HG02571 (cell line): ENCODE results near the gene MRPL23.

Experiments
- ATAC-seq: cut with Tn5 transposase; IDR thresholded peaks from one replicate; pipeline ENCODE4 v1.9.1; 2021; ENCODE audit warnings: mild to moderate bottlenecking, moderate library complexity; ENCODE audit not compliant: unreplicated experiment

The MRPL23 gene

DNA sequence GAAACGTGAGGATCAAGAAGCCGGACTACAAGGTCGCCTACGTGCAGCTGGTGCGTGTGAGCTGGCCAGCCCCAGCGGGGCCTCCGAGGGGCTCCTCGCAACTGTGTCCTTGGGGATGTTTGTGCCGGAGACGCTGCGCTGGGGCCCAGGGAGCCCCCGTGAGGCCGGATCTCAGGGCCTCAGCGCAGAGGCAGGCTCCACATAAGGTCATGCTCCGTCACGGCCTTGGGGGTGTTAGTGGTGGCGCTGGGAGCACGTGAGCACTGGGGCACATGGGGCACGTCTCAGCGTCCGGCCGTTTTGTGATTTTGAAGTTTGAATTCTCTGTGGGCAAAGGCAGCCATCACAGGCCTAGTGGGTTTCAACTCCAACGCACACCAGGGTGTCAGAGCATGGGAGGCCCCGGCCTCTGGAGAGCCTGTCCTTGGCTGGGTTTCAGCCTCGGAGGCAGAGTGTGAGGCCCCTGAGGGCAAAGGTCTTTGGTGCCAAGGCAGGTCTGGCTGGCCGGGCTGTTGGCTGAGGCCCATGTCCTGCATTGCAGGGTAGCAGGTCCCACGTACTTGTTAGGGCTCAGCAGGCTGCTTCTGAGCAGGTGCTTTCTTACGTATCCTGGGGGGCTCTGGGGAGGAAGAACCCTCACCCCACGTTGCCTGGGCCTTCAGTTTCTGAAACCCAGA lies 5.8 kb downstream of the MRPL23 start:
- no peak for ATAC-seq

DNA sequence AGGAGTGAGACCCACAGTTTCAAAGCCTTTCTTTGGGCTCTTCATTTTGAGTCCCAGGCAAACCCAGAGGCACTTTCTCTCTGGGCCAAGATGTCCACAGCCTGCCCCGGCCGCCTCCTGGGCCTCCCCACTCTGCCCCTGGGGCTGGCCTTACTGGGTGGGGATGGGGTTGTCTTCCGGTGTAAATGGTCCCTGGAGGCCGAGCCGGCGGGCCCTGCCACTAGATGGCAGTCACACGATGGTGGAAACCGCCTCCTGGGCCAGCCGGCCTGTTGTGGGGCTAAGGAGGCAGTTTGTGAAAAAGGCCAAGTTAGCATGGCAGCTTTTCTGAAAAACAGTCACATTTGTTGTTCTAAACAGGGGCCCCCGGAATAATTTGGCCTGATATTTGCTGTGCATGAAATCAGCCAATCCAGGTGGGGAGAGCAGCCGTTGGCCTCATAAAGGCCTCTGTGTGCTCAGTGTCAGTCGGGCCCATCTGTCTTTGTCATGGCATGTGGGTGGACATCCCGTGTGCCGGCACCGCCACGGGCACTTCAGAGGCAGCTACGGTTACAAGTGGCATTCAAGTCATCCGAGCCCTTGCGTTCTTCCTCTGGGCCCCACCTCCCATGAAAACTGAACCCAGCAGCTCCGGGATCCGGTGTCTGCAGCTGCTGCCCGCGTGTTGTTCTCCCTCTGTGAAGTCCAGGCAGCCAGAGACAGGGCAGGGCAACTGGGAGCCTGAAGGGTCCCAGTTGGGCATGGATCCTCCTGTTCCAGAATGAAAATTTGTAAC lies 6.5 kb downstream of the MRPL23 start:
- ATAC-seq, result no peak

DNA sequence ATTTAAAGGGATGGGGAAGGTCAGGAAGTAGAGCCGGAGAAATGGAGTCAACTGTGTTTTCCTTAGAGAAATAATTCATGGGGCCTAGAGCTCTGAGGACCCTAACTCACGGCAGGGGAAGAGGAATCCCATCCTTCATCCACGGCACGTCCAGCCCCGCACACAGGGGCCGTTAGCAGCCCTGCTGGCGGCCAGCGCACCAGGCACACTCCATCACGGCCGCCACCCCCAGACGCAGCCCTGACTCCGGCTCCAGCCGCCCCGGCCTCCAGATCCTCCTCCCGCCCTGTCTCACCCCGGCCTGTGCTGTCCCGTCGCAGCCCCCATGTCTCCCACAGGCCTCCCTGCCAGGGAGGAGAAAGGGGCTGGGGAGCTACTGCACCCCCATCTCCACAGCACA lies 11.2 kb downstream of the MRPL23 start:
- no peak for ATAC-seq

- ATAC-seq, result no peak
These were observed 12.7 kb downstream of the MRPL23 start for GRCh38 chr11:1959786-1960185.

- ATAC-seq, result no peak
These were observed 16.7 kb downstream of the MRPL23 start for GRCh38 chr11:1963864-1964263.

- ATAC-seq, result no peak
These were observed 17.2 kb downstream of the MRPL23 start for GRCh38 chr11:1964348-1964747.

GRCh38 chr11:1964955-1965354 lies 17.8 kb downstream of the MRPL23 start:
- ATAC-seq, result no peak

GRCh38 chr11:1966531-1966930 lies 19.4 kb downstream of the MRPL23 start:
- no peak for ATAC-seq

- ATAC-seq, result no peak
These were observed 20.6 kb downstream of the MRPL23 start for GRCh38 chr11:1967641-1968225.

- ATAC-seq, result no peak
These were observed 21.4 kb downstream of the MRPL23 start for GRCh38 chr11:1968454-1969002.

DNA sequence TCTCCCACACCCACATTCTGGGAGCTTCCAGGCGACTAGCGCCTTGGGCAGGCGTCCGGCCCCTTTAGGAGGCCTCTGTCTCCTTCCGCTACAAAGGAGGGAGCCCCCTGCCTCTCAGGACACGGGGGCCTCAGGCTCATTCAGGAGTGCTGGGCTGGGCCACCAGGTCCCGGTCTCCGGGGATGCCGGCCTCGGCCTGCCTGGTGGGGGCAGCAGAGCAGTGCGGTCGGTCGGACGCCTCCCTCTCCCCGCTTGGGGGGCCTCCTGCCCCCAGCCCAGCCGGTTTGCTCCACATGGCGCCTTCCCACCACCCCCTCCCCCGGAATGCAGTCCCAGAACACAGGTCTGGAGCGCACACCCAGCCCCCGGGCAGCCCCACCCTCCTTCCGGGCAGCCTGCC lies 21.9 kb downstream of the MRPL23 start:
- ATAC-seq, result no peak

GRCh38 chr11:1969776-1970175 lies 22.6 kb downstream of the MRPL23 start:
- ATAC-seq, result no peak

DNA sequence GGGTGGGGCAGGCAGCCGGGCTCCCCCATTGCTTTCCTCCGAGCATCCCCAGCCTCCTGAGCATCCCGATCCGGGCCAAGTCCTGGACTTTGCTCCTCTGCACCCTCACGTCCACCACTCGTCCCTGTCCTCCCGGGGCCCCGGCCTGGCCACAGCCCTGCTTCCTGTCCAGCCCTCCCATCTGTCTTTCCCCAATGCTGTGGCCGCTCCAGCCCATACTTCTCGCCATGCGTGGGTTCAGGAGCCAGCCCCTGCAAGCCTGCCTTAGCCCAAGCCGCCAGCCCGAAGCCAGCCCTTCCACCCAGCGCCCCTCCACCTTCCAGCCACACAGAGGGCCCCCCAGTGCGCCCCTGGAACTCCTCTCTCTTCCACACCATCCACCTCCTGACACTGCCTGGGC lies 23.8 kb downstream of the MRPL23 start:
- ATAC-seq, result no peak

DNA sequence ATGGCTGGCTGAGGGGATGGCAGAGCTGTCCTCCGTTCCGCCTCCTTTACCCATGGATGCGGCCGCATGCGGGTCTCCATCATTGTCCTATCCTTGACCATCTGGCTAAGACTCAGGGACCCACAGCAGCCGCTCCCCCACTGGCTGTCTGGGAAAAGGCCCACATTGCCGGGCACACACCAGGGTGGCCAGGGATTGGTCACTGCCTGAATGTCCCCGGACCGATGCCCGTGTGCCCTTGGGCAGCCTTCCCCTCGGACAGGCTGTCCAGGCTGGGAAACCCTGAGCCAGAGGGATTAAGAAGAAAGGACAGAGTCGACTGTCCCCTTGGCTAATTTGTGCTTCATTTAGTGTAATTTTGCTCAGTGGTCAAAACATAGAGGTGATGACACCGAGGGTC lies 28.1 kb downstream of the MRPL23 start:
- no peak for ATAC-seq

GRCh38 chr11:1978720-1979473 lies 31.8 kb downstream of the MRPL23 start:
- no peak for ATAC-seq

GRCh38 chr11:1979607-1980006 lies 32.5 kb downstream of the MRPL23 start:
- no peak for ATAC-seq

DNA sequence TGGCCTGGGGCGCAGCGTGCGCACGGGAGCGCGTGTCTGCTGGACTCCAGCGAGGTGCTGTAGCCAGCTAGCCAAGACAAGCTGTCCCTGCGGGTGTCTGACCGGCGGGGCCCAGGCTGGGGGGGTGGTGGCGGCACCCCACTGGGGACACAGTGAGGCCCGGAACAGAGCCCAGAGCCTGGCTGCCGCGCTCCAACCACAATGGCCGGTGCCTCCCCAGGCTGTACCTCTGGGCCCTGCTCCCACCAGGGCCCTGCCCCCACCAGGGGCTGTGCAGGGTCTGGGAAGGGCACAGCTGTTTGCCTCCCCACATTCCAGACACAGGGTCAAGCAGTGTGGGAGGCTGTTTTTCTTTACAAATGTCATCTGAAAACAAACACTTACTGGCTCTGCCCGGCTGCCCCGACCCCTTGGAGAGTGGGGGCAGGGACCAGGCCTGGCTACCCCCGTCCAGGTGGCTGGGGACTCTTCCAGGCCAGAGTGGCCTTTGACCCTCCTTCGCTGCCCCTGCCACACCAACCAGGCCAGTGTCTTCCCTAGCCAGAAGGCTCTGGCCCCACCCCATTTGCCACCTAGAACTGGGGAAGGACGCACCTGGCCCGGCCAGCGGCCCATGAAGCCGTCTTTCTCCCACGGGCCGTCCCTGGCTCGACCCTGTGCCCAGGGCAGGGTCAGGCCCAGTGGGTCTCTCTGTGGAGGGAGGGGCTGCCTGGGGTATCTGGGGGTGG lies 35.9 kb downstream of the MRPL23 start:
- no peak for ATAC-seq

DNA sequence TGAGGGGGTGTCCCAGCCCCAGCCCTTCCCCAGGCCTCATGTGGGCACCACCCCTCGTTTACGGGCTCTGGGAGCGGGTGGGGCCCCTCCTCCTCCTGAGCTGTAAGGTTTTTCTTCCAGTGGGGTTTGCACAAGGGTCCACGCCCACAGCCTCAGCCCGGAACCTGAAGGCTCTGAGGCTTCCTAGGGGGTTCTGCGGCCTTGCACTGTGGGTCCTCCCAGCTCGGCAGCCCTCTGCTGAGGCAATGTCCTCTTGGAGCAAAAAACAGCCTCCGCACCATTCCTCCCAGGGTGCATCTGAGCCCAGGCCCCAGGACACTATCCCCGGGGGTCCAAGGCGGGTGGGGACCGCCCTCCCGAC lies 36.4 kb downstream of the MRPL23 start:
- ATAC-seq, result no peak

DNA sequence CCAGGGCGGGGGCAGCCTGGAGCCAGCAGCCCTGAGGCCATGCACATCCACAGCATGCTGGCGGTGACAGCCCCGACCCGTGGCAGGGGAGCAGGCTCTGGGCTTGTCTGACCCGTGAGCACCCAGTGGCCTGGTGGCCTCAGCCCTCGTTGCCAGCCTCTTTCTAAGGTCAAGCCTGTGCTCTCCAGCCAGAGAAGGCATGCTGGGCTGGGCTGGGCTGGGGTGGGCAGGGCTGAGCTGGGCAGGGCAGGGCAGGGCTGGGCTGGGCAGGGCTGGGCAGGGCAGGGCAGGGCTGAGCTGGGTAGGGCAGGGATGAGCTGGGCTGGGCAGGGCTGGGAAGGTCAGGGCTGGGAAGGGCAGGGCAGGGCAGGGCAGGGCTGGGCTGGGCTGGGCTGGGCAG lies 39.9 kb downstream of the MRPL23 start:
- no peak for ATAC-seq

DNA sequence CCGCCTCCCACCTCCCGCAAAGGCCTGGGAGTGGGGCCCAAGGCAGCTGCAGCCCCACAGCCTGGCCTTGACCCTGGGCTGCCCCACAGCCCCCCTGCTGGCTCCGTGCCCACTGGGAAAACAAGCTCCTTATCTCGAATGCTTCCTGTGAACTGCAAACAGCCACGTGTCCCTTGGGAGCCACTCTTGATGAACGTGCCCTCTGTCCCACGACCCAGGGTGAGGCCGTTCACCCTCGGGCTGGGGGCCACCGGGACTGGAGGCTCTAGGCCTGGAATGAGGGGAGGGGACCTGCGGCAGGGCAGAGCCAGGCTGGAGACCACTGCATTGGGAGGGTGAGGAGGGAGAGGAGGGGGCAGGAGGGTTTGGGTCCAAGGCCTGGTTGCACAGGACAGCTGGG lies 41.0 kb downstream of the MRPL23 start:
- no peak for ATAC-seq
